Diencephalon (tissue), 1 donor: ENCODE measurements around the gene ATP11C. TPM values are rescaled to one million over a fixed set of nuclear protein-coding genes. Genes with fewer than 3 reads are reported as not detected.

Source experiments
- small RNA-seq: library from RNA; depleted of rRNA; stranded (forward); fragments of <200 nt; gene quantifications from one replicate; pipeline ENCODE3, GENCODE V24; 2014
- total RNA-seq: library from RNA; depleted of rRNA; stranded (reverse); fragments of >200 nt; gene quantifications from one replicate; pipeline ENCODE4 v1.2.3, GENCODE V29; 2014

ATP11C gene
- 64.1 TPM for total RNA-seq

GRCh38 chrX:139932901-139933796 lies at the start of gene ATP11C:
Gene ATP11C (minus strand): TSS chrX:139933053. CDS start chrX:139932042, 1,011 bp downstream.

GRCh38 chrX:139965421-139965820 lies 32.6 kb upstream of the ATP11C start, which contains the start of gene CXorf66:
Gene CXorf66 (minus strand): TSS chrX:139965521. CDS start chrX:139965496, 25 bp downstream.

GRCh38 chrX:139708067-139708466 lies 224.8 kb downstream of the ATP11C start, which contains the start of gene MCF2:
Gene MCF2 (minus strand): TSS chrX:139708167. CDS start chrX:139651744, 56,423 bp downstream.

Small RNA genes lying within 50 kb of the gene (small RNA-seq; reads per million reads assigned to genes)
- gene MIR505: 14.0 reads per million, percentile 94 among the genes with 10 or more reads in this experiment
- not detected for gene RF00425
- gene RF01210: not detected
- not detected for gene RNU6ATAC23P

Other genes with a start within 250 kb of the ATP11C start
- 36.0 TPM for gene MCF2, start 224.9 kb downstream of the ATP11C start, total RNA-seq
- not detected for gene CXorf66, start 32.5 kb upstream of the ATP11C start, total RNA-seq